Measurements from ENCODE around the gene DNAJB8.
A peak's percentile ranks its signal among the peaks of the same experiment; 100 is the strongest.

DNAJB8 gene

GRCh38 chr3:128463771-128464170, 2.9 kb downstream of the DNAJB8 start:
- no peak for DNase-seq

GRCh38 chr3:128463354-128463753, 3.3 kb downstream of the DNAJB8 start:
- no peak for DNase-seq

GRCh38 chr3:128462931-128463330, 3.8 kb downstream of the DNAJB8 start:
- no peak for DNase-seq

- DNase-seq: no peak
Measured at GRCh38 chr3:128462341-128462910, 4.3 kb downstream of the DNAJB8 start.

GRCh38 chr3:128461731-128462130, 5.0 kb downstream of the DNAJB8 start:
- DNase-seq: no peak

- no peak for DNase-seq
Measured at GRCh38 chr3:128459461-128459820, 7.2 kb downstream of the DNAJB8 start.

- DNase-seq: no peak
Measured at GRCh38 chr3:128458746-128459460, 7.8 kb downstream of the DNAJB8 start.

GRCh38 chr3:128457937-128458336, 8.8 kb downstream of the DNAJB8 start:
- DNase-seq: no peak

GRCh38 chr3:128456776-128457715, 9.6 kb downstream of the DNAJB8 start:
- peak; percentile 31 to 57 for DNase-seq

- DNase-seq: no peak
Measured at GRCh38 chr3:128455786-128456748, 10.6 kb downstream of the DNAJB8 start.

GRCh38 chr3:128455116-128455515, 11.6 kb downstream of the DNAJB8 start:
- no peak for DNase-seq

GRCh38 chr3:128454310-128454618, 12.4 kb downstream of the DNAJB8 start:
- DNase-seq: no peak

- no peak for DNase-seq
Measured at GRCh38 chr3:128453501-128454309, 13.0 kb downstream of the DNAJB8 start.

- no peak for DNase-seq
Measured at GRCh38 chr3:128452678-128453275, 13.9 kb downstream of the DNAJB8 start.

- no peak for DNase-seq
Measured at GRCh38 chr3:128452120-128452519, 14.6 kb downstream of the DNAJB8 start.

GRCh38 chr3:128449111-128449638, 17.5 kb downstream of the DNAJB8 start:
- DNase-seq: no peak

GRCh38 chr3:128448491-128448890, 18.2 kb downstream of the DNAJB8 start:
- no peak for DNase-seq

GRCh38 chr3:128447561-128448013, 19.1 kb downstream of the DNAJB8 start:
- DNase-seq: no peak

GRCh38 chr3:128446821-128447220, 19.9 kb downstream of the DNAJB8 start:
- no peak for DNase-seq

- DNase-seq: no peak
Measured at GRCh38 chr3:128445357-128445756, 21.3 kb downstream of the DNAJB8 start.

- DNase-seq: no peak
Measured at GRCh38 chr3:128443771-128444170, 22.9 kb downstream of the DNAJB8 start.

Measured in NCI-H526 (cell line).